ENCODE data around the gene ATG5. TPM values are rescaled to one million over a fixed set of nuclear protein-coding genes. Genes with fewer than 3 reads are reported as not detected.

ATG5 gene
- total RNA-seq, 1 donor from 2014 or later: 40.8 TPM

DNA sequence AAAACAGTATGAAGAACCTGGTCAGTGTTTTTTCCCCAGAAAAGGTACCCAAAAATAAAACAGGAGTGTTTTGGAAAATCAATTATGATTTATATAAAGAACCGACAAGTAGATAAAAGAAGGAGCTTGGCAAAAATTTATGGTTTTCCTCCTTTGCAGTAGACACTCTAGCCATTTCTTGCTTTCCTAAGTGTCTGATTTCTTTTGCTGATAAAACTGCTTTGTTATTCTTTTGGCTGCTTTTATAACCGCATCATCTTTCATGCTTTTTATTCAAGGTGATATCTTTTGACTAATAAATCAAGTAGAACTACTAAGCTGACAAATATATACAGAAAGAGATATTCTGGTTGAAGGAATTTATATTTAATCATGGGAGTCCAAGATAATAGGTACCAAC is 16.6 kb downstream of the ATG5 start:
- H3K27me3 Mint-ChIP-seq: no peaks in the 10 kb centered on the region
- H3K4me3 Mint-ChIP-seq (ENCODE audit: low read depth): no peak overlapping the region
- TF ChIP-seq, protein P1, sequence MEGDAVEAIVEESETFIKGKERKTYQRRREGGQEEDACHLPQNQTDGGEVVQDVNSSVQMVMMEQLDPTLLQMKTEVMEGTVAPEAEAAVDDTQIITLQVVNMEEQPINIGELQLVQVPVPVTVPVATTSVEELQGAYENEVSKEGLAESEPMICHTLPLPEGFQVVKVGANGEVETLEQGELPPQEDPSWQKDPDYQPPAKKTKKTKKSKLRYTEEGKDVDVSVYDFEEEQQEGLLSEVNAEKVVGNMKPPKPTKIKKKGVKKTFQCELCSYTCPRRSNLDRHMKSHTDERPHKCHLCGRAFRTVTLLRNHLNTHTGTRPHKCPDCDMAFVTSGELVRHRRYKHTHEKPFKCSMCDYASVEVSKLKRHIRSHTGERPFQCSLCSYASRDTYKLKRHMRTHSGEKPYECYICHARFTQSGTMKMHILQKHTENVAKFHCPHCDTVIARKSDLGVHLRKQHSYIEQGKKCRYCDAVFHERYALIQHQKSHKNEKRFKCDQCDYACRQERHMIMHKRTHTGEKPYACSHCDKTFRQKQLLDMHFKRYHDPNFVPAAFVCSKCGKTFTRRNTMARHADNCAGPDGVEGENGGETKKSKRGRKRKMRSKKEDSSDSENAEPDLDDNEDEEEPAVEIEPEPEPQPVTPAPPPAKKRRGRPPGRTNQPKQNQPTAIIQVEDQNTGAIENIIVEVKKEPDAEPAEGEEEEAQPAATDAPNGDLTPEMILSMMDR (IDR thresholded peaks at IDR 0.05; ENCODE audit: unreplicated experiment): no peak
- peaks cover 21% of the 10 kb centered on the region for H3K36me3 Mint-ChIP-seq (ENCODE audit: insufficient read depth)
- peaks cover 14% of the 10 kb centered on the region for H3K4me1 Mint-ChIP-seq (ENCODE audit: low read depth)
- no peaks in the 10 kb centered on the region for H3K9me3 Mint-ChIP-seq (ENCODE audit: low read depth)
- no peak overlapping the region for H3K27ac Mint-ChIP-seq
- no peak for DNase-seq (ENCODE audit: low spot score, unreplicated experiment)

DNA sequence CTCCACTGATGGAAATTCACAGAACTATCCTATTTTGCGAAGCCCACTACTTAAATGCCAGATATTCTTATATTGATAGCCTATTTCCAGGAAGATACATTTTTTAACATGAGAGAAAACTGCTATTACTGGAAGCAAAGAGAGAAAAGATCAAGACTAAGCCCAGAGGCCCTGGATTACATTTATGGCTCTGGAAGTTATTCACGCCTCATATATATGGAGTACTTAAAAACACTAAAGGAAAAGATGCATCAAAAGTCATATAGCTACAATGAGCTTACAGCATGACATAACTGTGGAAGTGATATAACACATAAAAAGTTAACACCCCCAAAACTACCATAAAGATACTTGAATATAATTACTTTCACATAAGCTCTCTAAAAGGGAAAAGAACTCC is 19.8 kb downstream of the ATG5 start:
- Mint-ChIP-seq H3K9me3 (ENCODE audit: low read depth) (no peaks in the 10 kb centered on the region), H3K4me1 (ENCODE audit: low read depth) (peaks cover 5% of the 10 kb centered on the region), H3K4me3 (ENCODE audit: low read depth) (no peak overlapping the region), H3K27me3 (no peaks in the 10 kb centered on the region), H3K36me3 (ENCODE audit: insufficient read depth) (peaks cover 1% of the 10 kb centered on the region), H3K27ac (no peak overlapping the region)
- TF ChIP-seq, protein P1 (IDR thresholded peaks at IDR 0.05; ENCODE audit: unreplicated experiment): no peak
- DNase-seq (ENCODE audit: low spot score, unreplicated experiment): no peak

DNA sequence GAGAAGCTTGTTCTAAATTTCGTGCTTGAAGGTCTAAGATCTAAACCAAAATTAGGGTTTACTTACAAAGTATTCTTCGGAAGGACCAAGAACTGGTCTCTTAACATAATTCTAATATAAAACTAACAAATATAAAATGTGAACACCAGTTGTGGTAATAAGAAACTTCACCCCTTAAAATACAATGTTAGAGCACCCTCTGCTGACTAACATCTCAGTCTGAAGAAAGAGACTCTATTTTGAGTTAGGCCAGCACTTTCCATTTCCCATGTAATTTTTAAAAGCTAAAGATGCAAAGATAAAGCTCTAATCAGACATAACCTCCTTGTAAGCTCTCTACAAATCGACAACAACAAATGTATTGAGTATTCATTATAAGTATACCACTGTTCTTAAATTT is 24.6 kb downstream of the ATG5 start:
- H3K9me3 Mint-ChIP-seq (ENCODE audit: low read depth): no peaks in the 10 kb centered on the region
- peaks cover 2% of the 10 kb centered on the region for H3K36me3 Mint-ChIP-seq (ENCODE audit: insufficient read depth)
- no peak overlapping the region for H3K4me3 Mint-ChIP-seq (ENCODE audit: low read depth)
- H3K27ac Mint-ChIP-seq: no peak overlapping the region
- TF ChIP-seq, protein P1 (IDR thresholded peaks at IDR 0.05; ENCODE audit: unreplicated experiment): peak; percentile 60
- no peak for DNase-seq (ENCODE audit: low spot score, unreplicated experiment)
- no peaks in the 10 kb centered on the region for H3K27me3 Mint-ChIP-seq
- H3K4me1 Mint-ChIP-seq (ENCODE audit: low read depth): peaks cover 2% of the 10 kb centered on the region

DNA sequence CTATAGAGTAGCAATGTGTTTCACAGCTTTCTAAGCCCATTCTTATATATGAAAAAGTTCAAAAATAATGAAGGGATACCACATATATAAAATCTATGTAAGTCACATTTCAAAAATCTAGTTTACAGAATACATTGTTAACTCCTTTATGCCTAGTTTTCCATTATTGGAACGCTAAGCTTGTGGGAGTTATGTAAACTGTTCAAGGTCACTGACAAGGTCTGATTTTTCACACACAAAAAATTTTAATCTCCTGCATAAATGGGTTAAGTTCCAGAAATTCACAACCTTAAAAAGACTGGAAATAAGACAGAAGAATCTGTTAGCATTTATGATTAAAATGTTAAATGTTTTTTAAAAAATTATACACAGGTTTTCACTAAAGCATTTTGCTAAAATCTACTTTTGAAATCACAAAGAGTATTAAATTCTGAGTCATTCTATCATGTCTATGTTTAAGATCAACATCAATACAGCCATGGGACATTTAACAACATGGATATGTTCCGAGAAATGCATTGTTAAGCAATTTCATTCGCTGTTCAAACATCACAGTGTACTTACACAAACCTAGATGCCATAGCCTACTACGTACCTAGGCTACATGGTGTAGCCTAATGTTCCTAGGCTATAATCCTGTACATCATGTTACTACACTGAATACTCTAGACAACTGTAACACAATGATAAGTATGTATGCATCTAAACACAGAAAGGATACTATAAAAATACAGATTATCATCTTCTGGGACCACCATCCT is 25.4 kb downstream of the ATG5 start:
- TF ChIP-seq, protein P1 (IDR thresholded peaks at IDR 0.05; ENCODE audit: unreplicated experiment): no peak
- H3K27ac Mint-ChIP-seq: no peak overlapping the region
- H3K4me1 Mint-ChIP-seq (ENCODE audit: low read depth): peaks cover 2% of the 10 kb centered on the region

DNA sequence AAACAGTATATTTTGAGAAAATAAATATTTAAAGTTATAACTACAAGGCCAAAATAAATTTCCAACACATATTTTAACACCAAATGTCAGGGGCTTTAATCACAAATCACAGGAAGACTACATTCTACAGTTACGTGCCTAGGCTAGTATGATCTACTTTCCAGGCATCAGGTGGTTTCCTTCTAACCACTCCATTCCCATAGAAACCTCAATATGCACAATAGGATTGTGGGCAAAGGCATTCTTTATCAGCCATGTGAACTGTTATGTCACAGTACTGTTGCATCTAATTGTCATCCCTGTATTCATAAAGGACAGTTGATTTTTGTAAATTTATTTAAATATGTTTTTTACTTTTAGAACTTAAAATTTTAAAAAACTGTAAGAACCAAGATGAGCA is 32.4 kb downstream of the ATG5 start:
- Mint-ChIP-seq H3K27me3 (no peaks in the 10 kb centered on the region), H3K4me3 (ENCODE audit: low read depth) (no peak overlapping the region), H3K9me3 (ENCODE audit: low read depth) (peaks cover 5% of the 10 kb centered on the region), H3K4me1 (ENCODE audit: low read depth) (peaks cover 7% of the 10 kb centered on the region), H3K36me3 (ENCODE audit: insufficient read depth) (peaks cover 22% of the 10 kb centered on the region), H3K27ac (no peak overlapping the region)
- no peak for DNase-seq (ENCODE audit: low spot score, unreplicated experiment)
- TF ChIP-seq, protein P1 (IDR thresholded peaks at IDR 0.05; ENCODE audit: unreplicated experiment): no peak

More for the DNA sequence above, 25.4 kb downstream of the ATG5 start:
- DNase-seq (ENCODE audit: low spot score, unreplicated experiment): no peak
- H3K27me3 Mint-ChIP-seq: no peaks in the 10 kb centered on the region
- peaks cover 2% of the 10 kb centered on the region for H3K36me3 Mint-ChIP-seq (ENCODE audit: insufficient read depth)
- no peak overlapping the region for H3K4me3 Mint-ChIP-seq (ENCODE audit: low read depth)
- H3K9me3 Mint-ChIP-seq (ENCODE audit: low read depth): no peaks in the 10 kb centered on the region
